GM23338 (cell line): ENCODE data around the gene KCNMB2. TPM values are rescaled to one million over a fixed set of nuclear protein-coding genes. Genes with fewer than 3 reads are reported as not detected.
A peak's percentile ranks its signal among the peaks of the same experiment; 100 is the strongest.

ENCODE experiments used
- ATAC-seq: fragments of 200-7000 bp; cut with Tn5 transposase; 3 replicates; pipeline ENCODE4 v1.9.1; 2020
- DNase-seq: peaks from one replicate; pipeline ENCODE4 v3.0.0-alpha.2; 2015; ENCODE audit warnings: low spot score
- H2AFZ ChIP-seq: fragments of 200-600 bp; sonication (generic); 2 replicates; pipeline ENCODE4 v1.8.0; 2016; ENCODE audit warnings: antibody characterized with exemption, mild to moderate bottlenecking, moderate library complexity
- H3F3A ChIP-seq: fragments of 200-600 bp; sonication (generic); replicated peaks from 2 replicates; pipeline ENCODE4 v1.8.0; 2017; ENCODE audit warnings: antibody characterized with exemption, mixed run types, low read depth
- H3K27ac ChIP-seq: fragments of 200-600 bp; sonication (generic); 2 replicates; pipeline ENCODE4 v1.6.1; 2016; ENCODE audit warnings: low read depth
- H3K27me3 ChIP-seq: fragments of 200-600 bp; sonication (generic); 2 replicates; pipeline ENCODE4 v1.8.0; 2016; ENCODE audit warnings: mild to moderate bottlenecking, mixed run types, moderate library complexity; ENCODE audit not compliant: insufficient read depth
- H3K36me3 ChIP-seq: fragments of 200-600 bp; sonication (generic); 2 replicates; pipeline ENCODE4 v1.8.0; 2016; ENCODE audit warnings: mild to moderate bottlenecking; ENCODE audit not compliant: insufficient read depth
- H3K4me1 ChIP-seq: fragments of 200-600 bp; sonication (generic); 2 replicates; pipeline ENCODE4 v1.8.0; 2016; ENCODE audit warnings: mild to moderate bottlenecking, moderate library complexity; ENCODE audit not compliant: insufficient read depth
- H3K4me2 ChIP-seq: fragments of 200-600 bp; sonication (generic); 2 replicates; pipeline ENCODE4 v1.7.1; 2017; ENCODE audit warnings: mixed run types
- H3K4me3 ChIP-seq: fragments of 200-600 bp; sonication (generic); 2 replicates; pipeline ENCODE4 v1.6.1; 2016; ENCODE audit warnings: mixed run types
- H3K79me2 ChIP-seq: fragments of 200-600 bp; sonication (generic); replicated peaks from 2 replicates; pipeline ENCODE4 v1.8.0; 2017; ENCODE audit warnings: mild to moderate bottlenecking; ENCODE audit not compliant: insufficient read depth
- H3K9me2 ChIP-seq: fragments of 200-600 bp; sonication (generic); 2 replicates; pipeline ENCODE4 v1.8.0; 2017; ENCODE audit not compliant: insufficient read depth
- H4K20me1 ChIP-seq: fragments of 200-600 bp; sonication (generic); replicated peaks from 2 replicates; pipeline ENCODE4 v1.8.0; 2017; ENCODE audit warnings: mild to moderate bottlenecking; ENCODE audit not compliant: insufficient read depth
- H3K27ac Mint-ChIP-seq: 2 replicates; pipeline ENCODE4 v1.8.0; 2020; ENCODE audit warnings: inconsistent platforms, mild to moderate bottlenecking, moderate library complexity, mixed read lengths
- H3K27me3 Mint-ChIP-seq: 3 replicates; pipeline ENCODE4 v1.8.0; 2022; ENCODE audit warnings: low read depth, mild to moderate bottlenecking, moderate library complexity, mixed read lengths, inconsistent platforms; ENCODE audit not compliant: insufficient read depth, poor library complexity
- H3K36me3 Mint-ChIP-seq: 3 replicates; pipeline ENCODE4 v1.8.0; 2021; ENCODE audit warnings: low read depth, mild to moderate bottlenecking, inconsistent platforms, moderate library complexity, mixed read lengths
- H3K4me1 Mint-ChIP-seq: 3 replicates; pipeline ENCODE4 v1.8.0; 2020; ENCODE audit warnings: mild to moderate bottlenecking, inconsistent platforms, mixed read lengths
- H3K4me3 Mint-ChIP-seq: 3 replicates; pipeline ENCODE4 v1.8.0; 2021; ENCODE audit warnings: moderate library complexity, mild to moderate bottlenecking, inconsistent platforms, mixed read lengths
- H3K9me3 Mint-ChIP-seq: 3 replicates; pipeline ENCODE4 v1.8.0; 2020; ENCODE audit warnings: moderate library complexity, mild to moderate bottlenecking, inconsistent platforms, mixed read lengths
- CTCF ChIP-seq, 2 experiments: fragments of 200-600 bp in 1 of 2; sonication (generic) in 1 of 2; conservative IDR thresholded peaks; 2 replicates each; pipeline versions ENCODE4 v1.5.1 to v1.6.1; 2016 to 2017; ENCODE audit warnings: antibody characterized with exemption in 2 of 2, low read depth in 2 of 2, mild to moderate bottlenecking in 2 of 2, moderate library complexity in 1 of 2
- NANOG ChIP-seq: IDR thresholded peaks from 2 replicates; pipeline ENCODE4 v1.6.1; 2016; ENCODE audit warnings: antibody characterized with exemption, borderline replicate concordance
- ZNF114 ChIP-seq: fragments of 250-450 bp; sonication (Bioruptor Pico); IDR thresholded peaks from 2 replicates; pipeline ENCODE4 v1.5.0; 2020; ENCODE audit warnings: mild to moderate bottlenecking, moderate library complexity
- ZNF331 ChIP-seq: fragments of 250-450 bp; sonication (Bioruptor Pico); IDR thresholded peaks from 2 replicates; pipeline ENCODE4 v1.5.0; 2020; ENCODE audit warnings: low read depth, mild to moderate bottlenecking, moderate library complexity
- polyA plus RNA-seq: library from polyadenylated mRNA; unstranded; fragments of >200 nt; fragmentation: Nextera tagmentation; extraction: Ambion mirVana; gene quantifications from 2 replicates; pipeline ENCODE4 v1.2.1, GENCODE V29; 2016
- total RNA-seq: library from RNA; depleted of rRNA; stranded (reverse); fragments of >200 nt; shearing (Covaris generic); gene quantifications from 2 replicates; pipeline ENCODE4 v1.2.3, GENCODE V29; 2014
- TF ChIP-seq, protein P1 (sequence below): IDR thresholded peaks from one replicate; pipeline ENCODE4 v1.6.1; 2018; ENCODE audit warnings: antibody characterized with exemption; ENCODE audit not compliant: unreplicated experiment
- TF ChIP-seq, protein P2 (sequence below): fragments of 250-450 bp; sonication (Bioruptor Pico); IDR thresholded peaks from 2 replicates; pipeline ENCODE4 v1.5.0; 2020; ENCODE audit warnings: mild to moderate bottlenecking, moderate library complexity

The KCNMB2 gene
- total and polyA plus RNA-seq, 2 experiments from 2014 or later, result 0.53 TPM; not detected in 1

DNA sequence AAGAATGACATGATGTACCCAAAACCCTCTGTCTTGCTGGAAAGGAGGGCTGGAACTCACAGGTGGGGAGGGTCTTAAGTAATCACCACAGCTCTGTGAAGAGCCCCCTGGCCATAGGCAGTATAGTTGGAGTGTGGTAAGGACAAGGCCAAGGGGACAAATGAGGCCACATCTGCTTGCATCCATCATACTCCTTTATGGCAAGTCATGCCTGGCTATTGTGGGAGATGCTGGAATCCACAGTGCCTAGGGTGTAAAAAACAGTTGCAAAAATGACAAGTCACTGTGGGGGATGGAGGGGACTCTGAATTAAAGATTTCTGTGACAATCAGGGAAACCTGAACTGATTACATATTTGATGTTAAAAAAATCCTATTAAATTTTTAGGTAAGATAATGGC lies 258.5 kb downstream of the KCNMB2 start:
- Mint-ChIP-seq H3K36me3 (no peaks in the 10 kb centered on the region), H3K27me3 (peaks cover 4% of the 10 kb centered on the region), H3K4me1 (no peaks in the 10 kb centered on the region), H3K27ac (no peak overlapping the region), H3K4me3 (no peak overlapping the region), H3K9me3 (peaks cover 3% of the 10 kb centered on the region; the same call in 1 of the 3 replicates)
- no peak for ATAC-seq
- H3K9me2 ChIP-seq, result no peaks in the 10 kb centered on the region
- no peak overlapping the region for H3K27ac ChIP-seq
- H4K20me1 ChIP-seq, result no peaks in the 10 kb centered on the region
- no peaks in the 10 kb centered on the region for H3K4me1 ChIP-seq
- no peaks in the 10 kb centered on the region for H3K79me2 ChIP-seq
- no peaks in the 10 kb centered on the region for H3F3A ChIP-seq
- no peak overlapping the region for H2AFZ ChIP-seq
- no peaks in the 10 kb centered on the region for H3K27me3 ChIP-seq
- no peaks in the 10 kb centered on the region for H3K36me3 ChIP-seq
- no peak for TF ChIP-seq ZNF331 (CRISPR knock-in tag)
- TF ChIP-seq ZNF114 (CRISPR knock-in tag), result no peak
- TF ChIP-seq, protein P1, sequence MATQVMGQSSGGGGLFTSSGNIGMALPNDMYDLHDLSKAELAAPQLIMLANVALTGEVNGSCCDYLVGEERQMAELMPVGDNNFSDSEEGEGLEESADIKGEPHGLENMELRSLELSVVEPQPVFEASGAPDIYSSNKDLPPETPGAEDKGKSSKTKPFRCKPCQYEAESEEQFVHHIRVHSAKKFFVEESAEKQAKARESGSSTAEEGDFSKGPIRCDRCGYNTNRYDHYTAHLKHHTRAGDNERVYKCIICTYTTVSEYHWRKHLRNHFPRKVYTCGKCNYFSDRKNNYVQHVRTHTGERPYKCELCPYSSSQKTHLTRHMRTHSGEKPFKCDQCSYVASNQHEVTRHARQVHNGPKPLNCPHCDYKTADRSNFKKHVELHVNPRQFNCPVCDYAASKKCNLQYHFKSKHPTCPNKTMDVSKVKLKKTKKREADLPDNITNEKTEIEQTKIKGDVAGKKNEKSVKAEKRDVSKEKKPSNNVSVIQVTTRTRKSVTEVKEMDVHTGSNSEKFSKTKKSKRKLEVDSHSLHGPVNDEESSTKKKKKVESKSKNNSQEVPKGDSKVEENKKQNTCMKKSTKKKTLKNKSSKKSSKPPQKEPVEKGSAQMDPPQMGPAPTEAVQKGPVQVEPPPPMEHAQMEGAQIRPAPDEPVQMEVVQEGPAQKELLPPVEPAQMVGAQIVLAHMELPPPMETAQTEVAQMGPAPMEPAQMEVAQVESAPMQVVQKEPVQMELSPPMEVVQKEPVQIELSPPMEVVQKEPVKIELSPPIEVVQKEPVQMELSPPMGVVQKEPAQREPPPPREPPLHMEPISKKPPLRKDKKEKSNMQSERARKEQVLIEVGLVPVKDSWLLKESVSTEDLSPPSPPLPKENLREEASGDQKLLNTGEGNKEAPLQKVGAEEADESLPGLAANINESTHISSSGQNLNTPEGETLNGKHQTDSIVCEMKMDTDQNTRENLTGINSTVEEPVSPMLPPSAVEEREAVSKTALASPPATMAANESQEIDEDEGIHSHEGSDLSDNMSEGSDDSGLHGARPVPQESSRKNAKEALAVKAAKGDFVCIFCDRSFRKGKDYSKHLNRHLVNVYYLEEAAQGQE, result no peak
- no peak overlapping the region for H3K4me3 ChIP-seq
- H3K4me2 ChIP-seq, result no peak overlapping the region
- no peak for DNase-seq

DNA sequence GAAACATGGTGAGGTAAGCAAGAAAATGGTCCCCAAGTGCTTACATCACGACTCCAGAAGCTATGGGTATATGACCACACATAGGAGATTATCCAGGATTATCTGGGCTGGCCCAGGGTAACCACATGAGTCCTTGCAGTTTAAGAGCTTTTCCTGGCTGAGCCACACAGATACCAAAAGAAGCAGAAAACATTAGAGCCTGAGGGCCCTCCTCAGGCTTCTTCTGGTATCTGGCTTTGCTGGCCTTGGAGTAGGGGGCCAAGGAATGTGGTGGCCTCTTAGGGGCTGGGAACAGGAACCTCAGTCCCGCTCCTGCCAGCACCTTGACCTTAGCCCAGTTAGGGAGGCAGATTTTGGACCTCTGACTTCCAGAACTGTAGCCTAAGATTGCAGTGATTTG lies 259.1 kb downstream of the KCNMB2 start:
- H3K4me1 Mint-ChIP-seq, result no peaks in the 10 kb centered on the region
- no peaks in the 10 kb centered on the region for H3K9me2 ChIP-seq
- no peaks in the 10 kb centered on the region for H3K36me3 ChIP-seq

More for the DNA sequence above, 259.1 kb downstream of the KCNMB2 start:
- peaks cover 4% of the 10 kb centered on the region for H3K27me3 Mint-ChIP-seq
- Histone ChIP-seq H3K27ac (no peak overlapping the region), H3K4me2 (no peak overlapping the region), H4K20me1 (no peaks in the 10 kb centered on the region), H3K4me1 (no peaks in the 10 kb centered on the region), H3K79me2 (no peaks in the 10 kb centered on the region), H2AFZ (no peak overlapping the region), H3K27me3 (no peaks in the 10 kb centered on the region), H3K4me3 (no peak overlapping the region), H3F3A (no peaks in the 10 kb centered on the region)
- H3K27ac Mint-ChIP-seq, result no peak overlapping the region
- H3K4me3 Mint-ChIP-seq, result no peak overlapping the region
- peak; percentile 88 for ATAC-seq
- peak; percentile 52 for DNase-seq
- no peaks in the 10 kb centered on the region for H3K36me3 Mint-ChIP-seq
- peaks cover 3% of the 10 kb centered on the region; the same call in 1 of the 3 replicates for H3K9me3 Mint-ChIP-seq
- TF ChIP-seq, protein P2, sequence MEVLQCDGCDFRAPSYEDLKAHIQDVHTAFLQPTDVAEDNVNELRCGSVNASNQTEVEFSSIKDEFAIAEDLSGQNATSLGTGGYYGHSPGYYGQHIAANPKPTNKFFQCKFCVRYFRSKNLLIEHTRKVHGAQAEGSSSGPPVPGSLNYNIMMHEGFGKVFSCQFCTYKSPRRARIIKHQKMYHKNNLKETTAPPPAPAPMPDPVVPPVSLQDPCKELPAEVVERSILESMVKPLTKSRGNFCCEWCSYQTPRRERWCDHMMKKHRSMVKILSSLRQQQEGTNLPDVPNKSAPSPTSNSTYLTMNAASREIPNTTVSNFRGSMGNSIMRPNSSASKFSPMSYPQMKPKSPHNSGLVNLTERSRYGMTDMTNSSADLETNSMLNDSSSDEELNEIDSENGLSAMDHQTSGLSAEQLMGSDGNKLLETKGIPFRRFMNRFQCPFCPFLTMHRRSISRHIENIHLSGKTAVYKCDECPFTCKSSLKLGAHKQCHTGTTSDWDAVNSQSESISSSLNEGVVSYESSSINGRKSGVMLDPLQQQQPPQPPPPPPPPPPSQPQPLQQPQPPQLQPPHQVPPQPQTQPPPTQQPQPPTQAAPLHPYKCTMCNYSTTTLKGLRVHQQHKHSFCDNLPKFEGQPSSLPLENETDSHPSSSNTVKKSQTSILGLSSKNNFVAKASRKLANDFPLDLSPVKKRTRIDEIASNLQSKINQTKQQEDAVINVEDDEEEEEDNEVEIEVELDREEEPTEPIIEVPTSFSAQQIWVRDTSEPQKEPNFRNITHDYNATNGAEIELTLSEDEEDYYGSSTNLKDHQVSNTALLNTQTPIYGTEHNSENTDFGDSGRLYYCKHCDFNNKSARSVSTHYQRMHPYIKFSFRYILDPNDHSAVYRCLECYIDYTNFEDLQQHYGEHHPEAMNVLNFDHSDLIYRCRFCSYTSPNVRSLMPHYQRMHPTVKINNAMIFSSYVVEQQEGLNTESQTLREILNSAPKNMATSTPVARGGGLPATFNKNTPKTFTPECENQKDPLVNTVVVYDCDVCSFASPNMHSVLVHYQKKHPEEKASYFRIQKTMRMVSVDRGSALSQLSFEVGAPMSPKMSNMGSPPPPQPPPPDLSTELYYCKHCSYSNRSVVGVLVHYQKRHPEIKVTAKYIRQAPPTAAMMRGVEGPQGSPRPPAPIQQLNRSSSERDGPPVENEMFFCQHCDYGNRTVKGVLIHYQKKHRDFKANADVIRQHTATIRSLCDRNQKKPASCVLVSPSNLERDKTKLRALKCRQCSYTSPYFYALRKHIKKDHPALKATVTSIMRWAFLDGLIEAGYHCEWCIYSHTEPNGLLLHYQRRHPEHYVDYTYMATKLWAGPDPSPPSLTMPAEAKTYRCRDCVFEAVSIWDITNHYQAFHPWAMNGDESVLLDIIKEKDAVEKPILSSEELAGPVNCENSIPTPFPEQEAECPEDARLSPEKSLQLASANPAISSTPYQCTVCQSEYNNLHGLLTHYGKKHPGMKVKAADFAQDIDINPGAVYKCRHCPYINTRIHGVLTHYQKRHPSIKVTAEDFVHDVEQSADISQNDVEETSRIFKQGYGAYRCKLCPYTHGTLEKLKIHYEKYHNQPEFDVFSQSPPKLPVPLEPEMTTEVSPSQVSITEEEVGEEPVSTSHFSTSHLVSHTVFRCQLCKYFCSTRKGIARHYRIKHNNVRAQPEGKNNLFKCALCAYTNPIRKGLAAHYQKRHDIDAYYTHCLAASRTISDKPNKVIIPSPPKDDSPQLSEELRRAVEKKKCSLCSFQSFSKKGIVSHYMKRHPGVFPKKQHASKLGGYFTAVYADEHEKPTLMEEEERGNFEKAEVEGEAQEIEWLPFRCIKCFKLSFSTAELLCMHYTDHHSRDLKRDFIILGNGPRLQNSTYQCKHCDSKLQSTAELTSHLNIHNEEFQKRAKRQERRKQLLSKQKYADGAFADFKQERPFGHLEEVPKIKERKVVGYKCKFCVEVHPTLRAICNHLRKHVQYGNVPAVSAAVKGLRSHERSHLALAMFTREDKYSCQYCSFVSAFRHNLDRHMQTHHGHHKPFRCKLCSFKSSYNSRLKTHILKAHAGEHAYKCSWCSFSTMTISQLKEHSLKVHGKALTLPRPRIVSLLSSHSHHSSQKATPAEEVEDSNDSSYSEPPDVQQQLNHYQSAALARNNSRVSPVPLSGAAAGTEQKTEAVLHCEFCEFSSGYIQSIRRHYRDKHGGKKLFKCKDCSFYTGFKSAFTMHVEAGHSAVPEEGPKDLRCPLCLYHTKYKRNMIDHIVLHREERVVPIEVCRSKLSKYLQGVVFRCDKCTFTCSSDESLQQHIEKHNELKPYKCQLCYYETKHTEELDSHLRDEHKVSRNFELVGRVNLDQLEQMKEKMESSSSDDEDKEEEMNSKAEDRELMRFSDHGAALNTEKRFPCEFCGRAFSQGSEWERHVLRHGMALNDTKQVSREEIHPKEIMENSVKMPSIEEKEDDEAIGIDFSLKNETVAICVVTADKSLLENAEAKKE (CRISPR knock-in tag), result 0 out of 2 replicates have a peak, but pooled peaks have one; percentile 22
- no peak for TF ChIP-seq NANOG
- peak in 1 of 2 experiments; percentile 39; a peak in 2 of 4 replicates for TF ChIP-seq CTCF (conservative IDR thresholded peaks at IDR 0.05; ENCODE audit: low read depth in 2 of 2)
